HG03280 (cell line): ENCODE data around the gene CKS2.

Experiments used
- ATAC-seq: cut with Tn5 transposase; IDR thresholded peaks from one replicate; pipeline ENCODE4 v1.9.1; 2021; ENCODE audit warnings: mild to moderate bottlenecking, moderate library complexity; ENCODE audit not compliant: unreplicated experiment

CKS2 gene

DNA sequence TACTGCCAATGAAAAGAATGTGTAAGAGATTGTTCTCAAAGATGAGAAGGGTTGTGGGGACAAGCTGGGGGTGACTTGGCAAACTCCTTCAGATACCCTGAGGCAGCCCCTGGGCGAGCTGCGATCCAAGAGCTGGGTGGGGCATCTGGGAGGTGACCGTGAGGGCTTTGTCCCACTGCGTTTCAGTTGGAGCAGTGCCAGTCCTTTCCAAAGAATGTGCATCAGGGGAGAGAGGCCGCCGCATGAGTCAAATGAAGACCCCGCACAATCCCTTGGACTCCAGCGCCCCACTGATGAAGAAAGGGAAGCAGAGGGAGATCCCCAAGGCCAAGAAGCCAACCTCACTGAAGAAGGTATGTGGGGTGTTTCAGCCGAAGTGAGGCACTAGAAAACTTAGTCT, 35.7 kb downstream of the CKS2 start:
- ATAC-seq = no peak

DNA sequence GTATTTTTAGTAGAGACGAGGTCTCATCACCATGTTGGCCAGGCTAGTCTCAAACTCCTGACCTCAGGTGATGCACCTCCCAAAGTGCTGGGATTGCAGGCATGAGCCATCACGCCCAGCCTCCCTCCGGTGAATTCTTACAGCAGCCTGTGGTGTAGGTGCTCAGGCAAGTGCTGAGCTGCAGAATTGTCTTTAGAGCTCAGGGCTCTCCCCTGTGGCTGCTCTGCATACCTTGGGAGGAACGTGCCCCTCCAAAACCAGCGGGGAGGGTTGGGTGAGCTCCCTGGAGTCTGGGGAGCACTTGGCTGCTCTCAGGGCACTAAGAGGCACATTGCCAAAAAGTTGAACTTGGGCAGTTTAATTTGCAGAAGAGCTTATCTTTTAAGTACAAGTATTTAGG, 36.7 kb downstream of the CKS2 start:
- ATAC-seq = no peak

DNA sequence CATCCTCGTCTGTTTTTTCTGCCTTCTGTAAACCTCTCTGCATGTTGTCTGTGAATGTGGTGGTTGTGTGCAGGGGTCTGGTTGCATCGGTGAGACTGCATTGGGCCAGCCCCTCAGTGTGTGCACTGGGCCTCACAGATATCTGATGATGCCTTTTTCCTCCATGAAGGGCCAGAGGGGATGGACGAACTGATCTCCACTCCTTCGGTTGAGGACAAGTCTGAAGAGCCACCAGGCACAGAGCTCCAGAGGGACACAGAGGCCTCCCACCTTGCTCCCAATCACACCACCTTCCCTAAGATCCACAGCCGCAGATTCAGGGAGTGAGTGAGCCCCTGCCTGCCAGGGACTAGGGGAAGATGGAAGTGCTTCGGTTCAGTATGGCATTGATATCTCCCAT, 38.6 kb downstream of the CKS2 start:
- ATAC-seq = no peak

DNA sequence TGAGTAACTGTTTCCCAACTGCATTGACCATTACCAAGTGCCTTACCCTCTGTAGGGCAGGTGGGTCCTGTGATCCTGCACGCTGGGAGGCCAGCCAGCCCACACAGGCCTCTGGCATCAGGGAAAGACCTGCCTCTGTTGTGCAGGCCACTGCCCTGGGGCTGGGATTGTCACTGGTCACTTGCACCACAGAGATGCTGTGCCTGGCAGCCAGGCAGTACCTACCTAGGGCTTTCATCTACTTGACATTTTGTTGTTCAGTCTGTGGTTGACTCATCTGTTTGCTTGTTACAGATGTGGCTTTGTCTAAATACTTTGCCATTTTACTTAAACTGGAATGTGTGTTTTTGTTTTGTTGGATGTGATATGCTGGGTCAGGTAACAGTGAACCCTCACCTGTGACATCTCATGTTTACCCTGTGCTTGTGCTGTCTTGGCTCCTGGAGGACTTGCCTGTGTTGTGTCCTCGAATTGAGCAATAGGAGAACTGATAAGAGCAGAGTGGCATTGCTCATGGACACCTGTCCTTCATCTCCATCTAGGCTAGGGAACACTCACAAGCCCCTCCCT, 40.1 kb downstream of the CKS2 start:
- no peak for ATAC-seq

DNA sequence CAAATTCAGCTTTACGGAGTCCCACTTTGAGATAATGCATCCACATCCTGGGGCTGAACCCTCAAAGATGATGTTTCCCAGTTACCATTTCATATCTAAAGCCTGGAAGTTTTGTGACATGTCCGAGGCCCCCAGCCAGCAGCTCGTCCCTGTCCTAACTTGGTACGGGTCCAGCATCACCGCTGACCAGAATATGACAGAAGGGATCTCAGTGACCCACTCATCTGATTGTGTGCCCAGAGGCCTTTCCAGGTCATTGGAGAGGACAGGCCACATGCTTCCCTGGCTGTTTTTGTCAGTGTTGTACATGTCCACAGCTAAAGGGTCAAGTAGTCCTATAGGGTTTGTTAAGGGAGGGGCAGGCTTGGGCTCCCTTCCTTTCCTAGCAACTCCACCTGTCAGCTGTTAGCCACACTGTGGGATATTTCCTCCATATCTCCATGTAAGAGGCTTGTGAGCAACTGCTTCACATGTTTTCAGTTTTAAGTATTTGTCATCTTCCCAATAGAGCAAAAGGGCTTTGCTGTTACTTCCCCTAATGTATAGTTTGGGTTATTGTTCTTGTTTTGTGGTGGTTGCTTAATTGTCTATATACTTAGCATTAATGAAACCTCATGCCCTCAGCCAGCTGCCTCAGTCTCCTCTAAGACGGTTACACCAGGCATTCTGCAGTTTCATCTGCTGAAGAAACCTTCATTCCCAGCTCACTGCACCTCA, 40.7 kb downstream of the CKS2 start:
- no peak for ATAC-seq

DNA sequence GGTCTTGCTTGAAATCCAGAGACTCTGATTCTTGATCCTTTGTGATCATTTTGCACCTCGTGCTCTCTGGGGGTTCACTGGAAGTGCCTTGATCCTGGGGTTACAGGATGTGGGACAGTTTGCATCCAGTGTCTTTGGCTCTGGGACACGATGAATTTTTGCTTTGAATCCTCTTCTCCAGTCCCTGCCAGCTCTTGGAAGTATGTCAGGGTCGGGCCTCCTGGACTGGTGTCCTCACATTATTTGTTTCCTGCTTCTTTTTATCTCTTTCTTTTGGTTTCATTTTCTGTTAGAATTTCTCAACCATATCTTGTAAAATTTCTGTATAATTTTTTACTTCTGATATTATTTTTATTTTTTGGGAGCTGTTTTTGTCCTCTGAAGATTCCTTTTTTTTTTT, 41.5 kb downstream of the CKS2 start:
- no peak for ATAC-seq

DNA sequence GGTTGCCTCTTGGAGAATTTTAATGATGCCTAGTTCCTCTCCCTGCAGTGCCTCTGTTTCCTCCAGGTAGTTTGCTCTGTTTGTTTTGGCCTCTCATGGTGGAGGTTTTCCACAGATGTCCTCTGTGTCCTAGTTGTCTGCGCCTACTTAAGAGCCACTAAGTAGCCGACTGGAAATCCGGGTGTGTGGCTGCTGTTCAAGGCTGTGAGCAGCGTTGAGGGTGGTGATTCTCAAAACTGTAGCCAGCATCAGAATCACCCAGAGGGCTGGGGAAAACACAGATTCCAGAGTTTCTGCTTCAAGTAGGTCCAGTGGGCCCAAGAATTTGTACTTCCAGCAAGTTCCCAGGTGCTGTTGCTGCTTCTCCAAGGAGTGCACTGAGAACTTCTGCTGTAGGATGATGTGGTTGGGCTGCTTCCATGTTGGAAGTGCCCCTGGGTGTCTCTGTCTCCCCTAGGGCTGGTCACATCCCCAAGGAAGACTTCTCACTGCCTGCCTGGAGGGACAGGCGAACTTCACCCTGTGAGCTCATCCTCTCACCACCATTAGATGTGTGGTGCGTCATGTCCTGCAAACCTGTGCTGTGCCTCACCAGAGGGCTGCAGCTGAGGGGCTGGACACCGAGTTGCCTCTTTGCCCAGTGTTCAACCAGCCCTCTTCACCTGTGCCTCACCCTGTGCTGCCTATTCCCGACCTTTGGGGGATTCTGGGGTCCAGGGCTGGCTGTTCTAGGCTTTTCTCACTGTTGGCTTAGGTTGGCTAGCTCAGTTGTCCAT, 42.1 kb downstream of the CKS2 start:
- no peak for ATAC-seq

DNA sequence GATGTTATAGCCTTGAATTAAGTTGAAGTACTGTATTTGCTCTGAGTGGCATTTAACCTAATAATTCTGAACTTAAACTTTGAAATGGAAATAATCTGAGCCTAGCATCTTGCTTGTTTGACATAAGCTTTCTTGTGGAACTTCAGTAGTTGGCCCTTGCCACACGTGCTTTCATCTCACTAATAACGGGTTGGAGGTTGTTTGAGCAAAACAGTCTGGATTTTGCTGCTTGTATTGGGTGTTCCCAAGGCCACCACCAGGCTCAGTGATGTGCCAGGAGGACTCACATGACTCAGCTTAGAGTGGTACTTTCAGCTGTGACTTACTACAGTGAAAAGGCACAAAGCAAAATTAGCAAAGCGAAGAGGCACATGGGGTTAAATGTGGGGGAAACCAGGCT, 43.0 kb downstream of the CKS2 start:
- no peak for ATAC-seq

DNA sequence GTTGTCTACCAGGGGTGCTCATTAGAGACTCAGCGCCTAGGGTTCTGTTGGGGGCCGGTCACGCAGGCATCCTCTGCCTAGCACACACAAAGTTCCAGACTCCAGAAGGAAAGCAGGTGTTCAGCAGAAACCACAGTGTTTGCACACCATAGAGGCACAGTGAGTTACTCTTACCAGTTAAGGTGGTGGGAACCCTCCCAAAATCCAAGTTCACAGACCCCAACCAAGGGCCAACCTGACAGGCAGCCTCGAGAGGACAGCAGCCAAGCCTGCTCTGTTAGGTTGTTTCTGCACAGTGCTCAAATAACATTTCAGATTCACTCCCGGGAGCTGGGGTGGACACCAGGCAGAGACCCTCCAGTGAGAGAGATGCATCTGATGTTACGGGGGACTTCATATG, 43.5 kb downstream of the CKS2 start:
- ATAC-seq = no peak

DNA sequence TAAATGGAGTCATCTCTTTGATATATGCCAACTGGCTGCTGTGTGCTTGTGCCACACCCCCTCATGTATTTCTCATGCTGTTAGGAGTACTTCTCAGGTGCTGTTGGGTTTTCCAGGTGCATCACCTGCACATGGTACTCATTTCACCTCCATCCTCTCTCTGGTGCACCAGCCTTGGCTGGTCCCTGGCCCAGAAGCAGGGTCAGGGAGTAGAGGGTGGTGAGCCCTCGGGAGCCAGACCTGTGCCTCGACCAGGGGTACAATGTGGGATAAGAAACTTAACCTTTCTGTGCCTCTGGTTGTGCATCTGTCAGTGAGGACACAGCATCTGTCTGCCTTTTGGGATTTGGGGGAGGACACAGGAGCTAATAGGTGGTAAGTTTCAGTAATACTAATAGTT, 45.8 kb downstream of the CKS2 start:
- ATAC-seq = no peak

DNA sequence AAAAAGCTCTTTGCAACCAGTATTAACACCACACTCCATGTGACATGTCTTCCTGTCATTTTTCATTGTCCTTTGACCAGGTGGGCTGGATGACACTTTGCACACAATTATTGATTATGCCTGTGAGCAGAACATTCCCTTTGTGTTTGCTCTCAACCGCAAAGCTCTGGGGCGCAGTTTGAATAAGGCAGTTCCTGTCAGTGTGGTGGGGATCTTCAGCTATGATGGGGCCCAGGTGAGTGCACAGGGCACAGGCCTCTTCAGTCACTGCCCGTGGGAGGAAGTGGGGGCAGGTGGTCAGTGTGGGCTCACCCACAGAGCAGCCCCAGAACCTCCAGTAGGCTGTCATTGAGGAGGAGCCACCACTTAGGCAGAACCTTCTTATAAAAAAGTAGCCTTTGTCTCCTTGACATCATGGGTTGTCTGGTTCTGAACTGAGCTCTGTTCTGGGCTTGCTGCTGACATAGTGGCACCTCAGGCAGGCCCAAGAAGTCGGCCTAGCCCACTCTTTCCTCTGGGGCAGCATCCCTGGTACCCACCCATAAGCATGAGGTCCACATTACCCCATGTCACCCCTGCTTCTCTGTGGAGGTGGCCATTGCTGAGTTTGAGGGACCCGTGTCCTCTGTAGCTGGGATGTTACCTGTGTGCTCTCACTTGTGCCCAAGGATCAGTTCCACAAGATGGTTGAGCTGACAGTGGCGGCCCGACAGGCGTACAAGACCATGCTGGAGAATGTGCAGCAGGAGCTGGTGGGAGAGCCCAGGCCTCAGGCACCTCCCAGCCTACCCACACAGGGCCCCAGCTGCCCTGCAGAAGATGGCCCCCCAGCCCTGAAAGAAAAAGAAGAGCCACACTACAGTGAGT, 46.6 kb downstream of the CKS2 start:
- ATAC-seq = no peak

DNA sequence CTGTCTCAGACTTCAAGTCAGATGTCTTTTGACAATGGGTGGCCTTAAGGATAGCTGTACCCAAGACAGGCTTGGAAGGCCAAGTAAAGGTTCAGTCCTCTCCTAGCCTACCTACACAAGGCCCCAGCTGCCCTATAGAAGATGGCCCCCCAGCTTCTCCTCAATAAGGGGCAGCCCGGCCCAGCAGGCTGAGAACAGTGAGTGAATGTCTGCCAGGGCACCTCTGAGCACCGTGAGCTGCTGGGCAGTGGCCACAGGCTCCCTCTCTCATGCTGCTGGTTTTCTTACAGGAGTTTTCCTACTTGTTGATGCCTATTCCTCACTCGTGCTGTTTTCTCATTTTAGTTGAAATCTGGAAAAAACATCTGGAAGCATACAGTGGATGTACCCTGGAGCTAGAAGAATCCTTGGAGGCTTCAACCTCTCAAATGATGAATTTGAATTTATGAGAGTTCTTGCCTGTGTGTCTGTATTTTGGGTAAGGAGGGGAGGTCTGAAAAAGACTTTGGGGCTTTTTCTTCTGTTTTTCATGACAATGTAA, 47.5 kb downstream of the CKS2 start:
- ATAC-seq = no peak

DNA sequence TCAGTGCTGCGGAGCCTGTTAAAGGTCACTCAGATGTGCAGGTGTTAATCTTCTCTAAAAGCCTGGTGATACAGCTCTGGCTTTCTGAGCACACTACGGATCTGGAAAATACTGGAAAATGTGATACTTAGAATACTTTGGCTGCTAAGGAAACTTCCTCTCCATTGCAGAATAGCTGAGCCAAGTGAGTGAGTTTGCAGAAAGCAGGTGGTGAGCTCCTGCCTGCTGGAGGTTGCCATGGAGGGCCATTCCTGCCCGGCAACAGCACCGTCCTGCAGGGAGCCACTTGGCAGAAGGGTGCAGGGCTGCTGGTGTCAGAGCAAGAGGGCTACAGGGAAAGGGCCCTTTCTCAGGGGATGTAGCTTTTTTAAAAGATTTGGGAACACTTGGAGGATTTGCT, 48.0 kb downstream of the CKS2 start:
- no peak for ATAC-seq

DNA sequence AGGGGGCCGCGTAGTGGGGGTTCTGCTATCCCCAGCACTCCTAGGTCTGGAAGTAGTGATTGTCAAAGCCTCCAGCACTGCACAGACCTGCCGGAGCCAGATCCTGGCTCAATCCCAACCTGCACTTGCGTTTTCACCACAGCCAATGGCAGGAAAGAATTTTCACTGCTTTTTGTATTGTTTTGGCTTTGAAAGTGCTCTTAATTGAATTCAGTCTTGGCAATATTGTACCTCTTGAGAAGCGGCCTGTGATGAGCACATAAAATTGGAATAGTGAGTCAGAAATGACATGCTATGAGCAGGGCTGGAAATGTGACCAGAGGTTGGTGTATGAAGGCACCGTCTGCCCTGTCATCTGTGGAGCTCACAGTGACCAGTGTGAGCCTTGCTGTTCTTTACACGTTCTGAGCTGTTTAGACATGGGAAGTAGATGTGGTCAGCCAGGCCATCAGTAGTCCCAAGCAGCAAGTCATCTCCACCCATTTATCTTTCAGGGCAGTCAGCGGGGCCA, 48.8 kb downstream of the CKS2 start:
- no peak for ATAC-seq

DNA sequence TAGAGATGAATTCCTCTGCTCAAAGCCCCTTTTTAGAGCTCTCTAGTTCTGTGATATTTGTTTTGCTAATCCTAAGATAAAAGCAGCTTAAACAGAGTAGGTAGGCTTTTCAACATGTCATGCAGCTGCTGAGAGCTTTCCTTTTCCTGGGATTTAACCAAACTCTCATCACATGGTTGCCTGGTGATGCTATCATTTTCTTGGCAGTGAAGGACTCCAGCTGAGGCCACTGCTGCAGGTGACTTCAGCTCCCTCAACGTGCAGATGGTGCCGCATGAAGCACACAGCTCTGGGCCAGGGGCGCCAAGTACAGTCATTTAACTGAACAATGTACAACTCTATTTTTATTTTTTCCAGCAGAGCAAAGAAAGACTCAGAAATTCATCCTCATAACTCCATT, 49.5 kb downstream of the CKS2 start:
- ATAC-seq = no peak

DNA sequence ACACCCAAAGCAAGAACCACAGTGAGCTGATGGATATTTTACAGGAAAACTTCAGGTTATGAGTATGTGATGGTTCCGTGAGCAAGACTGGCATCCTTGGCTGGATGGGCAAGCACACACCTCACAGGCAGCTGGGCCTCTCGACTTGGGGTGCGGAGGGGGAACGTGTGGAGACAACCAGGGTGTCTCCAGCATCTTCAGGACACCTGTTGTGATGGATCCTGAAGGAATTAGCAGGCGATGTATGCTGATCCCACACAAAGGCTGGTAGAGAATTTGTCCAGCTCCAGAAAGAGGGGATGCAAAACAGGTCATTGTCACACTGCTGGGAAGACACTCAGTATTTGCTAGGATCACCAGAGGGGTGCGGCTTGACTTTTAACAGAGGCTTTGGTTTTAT, 50.0 kb downstream of the CKS2 start:
- ATAC-seq = no peak

DNA sequence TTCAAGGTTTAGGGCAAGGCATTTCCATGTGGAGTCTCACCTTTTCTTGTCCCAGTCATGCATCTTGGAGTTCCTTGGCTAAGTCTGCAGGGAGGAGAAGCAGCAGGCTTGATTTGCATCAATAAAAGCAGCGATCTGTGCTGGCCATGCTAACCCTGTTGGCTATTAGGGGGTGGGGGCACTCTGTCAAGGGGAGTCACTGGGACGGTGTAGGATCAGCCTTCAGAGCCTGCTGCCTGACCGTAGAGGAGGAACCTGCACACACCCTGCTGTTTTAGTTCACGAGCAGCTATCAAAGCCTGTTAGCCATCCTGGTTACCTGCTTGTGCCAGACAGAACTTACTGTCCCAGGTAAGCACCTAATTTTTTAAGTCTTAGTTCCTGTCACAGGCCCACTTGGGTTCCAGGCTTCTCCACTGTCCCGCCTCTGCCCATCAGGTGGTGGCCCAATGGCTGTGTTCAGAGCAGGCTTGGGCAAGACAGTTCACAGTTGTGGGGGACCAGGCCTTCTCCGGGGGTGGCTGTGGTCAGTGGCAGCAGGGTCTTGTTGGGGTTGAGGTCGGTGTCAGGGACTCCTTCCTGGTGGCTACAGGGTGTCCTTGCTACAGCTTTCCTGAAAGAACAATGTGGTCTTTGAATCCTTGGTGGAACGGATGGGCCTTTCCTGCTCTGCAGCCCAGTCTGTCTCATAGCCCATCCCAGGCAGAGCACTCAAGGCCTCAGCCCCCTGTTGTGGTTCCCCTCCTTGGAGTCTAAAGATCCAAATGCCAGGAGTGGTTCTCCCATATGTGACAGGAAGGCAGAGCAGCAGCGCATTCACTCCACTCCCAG, 51.0 kb downstream of the CKS2 start:
- ATAC-seq = no peak

DNA sequence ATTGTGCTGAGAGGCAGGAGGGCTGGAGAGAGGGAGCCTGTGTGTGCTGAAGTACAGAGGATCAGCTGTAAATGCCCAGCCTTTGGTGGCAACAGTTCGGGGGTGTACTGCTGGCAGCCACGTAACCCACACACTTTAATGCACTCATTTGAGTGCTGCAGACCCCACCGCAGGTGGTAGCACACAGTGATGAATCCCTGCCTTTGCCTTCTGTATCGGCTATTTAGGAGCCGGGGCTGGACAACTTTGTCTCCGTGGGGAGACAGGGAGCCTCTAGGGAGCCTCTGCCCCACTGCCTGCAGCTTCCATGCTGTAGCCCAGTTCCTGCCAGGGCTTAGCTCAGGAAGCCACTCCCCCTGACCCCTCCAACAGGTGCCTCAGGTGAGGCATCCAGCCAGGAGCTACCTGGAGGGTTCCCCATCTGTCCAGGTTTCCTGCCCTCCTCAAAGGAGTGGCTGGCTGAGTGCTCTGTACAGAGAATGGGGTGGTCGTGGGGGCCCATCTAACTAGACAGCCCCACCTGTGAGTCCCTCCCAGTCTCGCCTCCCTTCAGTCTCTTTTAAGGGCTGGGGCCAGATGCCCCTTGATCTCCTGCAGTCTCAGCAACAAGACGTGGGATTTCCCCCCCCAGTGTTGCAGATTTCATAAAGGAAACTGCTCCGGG, 51.8 kb downstream of the CKS2 start:
- ATAC-seq = no peak

DNA sequence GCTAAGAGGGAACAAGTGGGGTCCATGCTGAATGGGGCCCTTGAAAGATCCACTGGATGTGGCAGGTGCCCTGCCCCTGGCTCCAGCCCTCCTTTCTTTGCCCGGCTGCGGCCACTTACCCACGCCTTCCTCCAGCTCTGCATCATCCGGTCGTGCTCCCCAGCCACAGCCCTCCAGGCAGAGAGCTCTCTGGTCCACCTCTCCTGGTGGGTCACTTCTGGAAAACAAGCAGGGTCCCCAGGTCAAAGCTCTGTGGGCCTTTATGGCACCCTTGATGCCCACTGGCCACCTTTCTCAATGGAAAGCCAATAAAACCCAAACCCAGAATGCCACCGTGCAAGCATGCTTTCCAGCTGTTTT, 52.3 kb downstream of the CKS2 start:
- no peak for ATAC-seq
